Measurements from ENCODE around the gene RNF222. TPM values are rescaled to one million over a fixed set of nuclear protein-coding genes. Genes with fewer than 3 reads are reported as not detected.

The RNF222 gene
- total and polyA plus RNA-seq, 8 donors = 0.08 to 0.15 (median 0.13) TPM; not detected in 3

DNA sequence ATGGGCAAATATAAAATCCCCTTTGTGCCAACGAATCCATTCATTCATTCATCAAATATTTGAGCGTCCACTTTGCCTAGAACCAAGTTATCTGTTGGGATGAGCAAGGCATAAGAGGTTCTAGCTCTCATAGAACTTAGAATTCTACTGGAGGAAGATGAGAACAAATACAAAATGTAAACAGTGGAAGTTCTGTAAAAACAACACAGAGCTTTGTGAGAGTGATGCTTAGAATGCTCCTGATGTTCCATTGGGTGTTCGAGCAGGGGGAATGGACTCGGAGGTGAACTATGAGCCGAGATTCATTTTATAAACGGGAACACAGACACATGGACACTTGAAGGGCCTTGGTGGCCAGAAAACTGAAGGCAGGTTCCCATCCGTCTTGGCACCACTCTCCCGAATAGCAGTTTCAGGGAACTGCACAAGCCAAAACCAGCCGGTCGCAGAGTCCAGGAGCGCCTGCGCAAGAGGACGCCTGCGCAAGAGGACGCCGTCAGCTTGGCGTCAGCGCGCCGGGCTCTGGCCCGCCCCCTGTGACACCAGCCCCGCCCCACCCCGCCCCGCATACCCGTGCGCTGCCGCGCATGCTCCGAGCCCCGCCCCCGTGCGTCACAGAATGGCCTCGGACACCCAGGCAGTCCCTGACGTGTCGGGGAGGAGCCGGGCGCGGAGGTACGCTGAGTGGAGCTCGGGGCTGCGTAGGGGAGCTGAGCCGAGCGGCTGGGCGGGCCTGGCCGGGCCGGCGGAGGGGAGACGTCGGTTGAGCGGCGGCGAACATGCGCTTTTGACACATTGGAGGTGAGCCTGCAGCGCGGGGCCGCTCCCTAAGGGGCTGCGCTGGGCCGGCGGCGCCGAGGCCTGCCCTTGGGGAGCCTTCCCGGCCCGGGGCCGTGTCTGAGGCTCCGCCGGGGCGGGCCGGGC, 37.9 kb upstream of the RNF222 start, which contains the start of gene NDEL1:
TSS of gene NDEL1 (plus strand) at position 640 of the 924 bp plus-strand sequence. CDS start 8,388 bp downstream, outside the sequence.
- Histone ChIP-seq H3K27ac (peak within 1 kb of the TSS; percentile 98 to 100), H3K36me3 (peaks cover 0 to 23% of the 10 kb centered on the region in 2 donors), H3K27me3 (no peaks in the 10 kb centered on the region), H3K9me3 (no peaks in the 10 kb centered on the region), H3K4me3 (peak within 1 kb of the TSS; percentile 75 to 96), H3K4me1 (peaks cover 5 to 28% of the 10 kb centered on the region in 2 donors)
- intact Hi-C loops (cut with DNase I) = no loop called here
- DNase-seq (peak; percentile 97 to 100 (median 100)), ATAC-seq (peak; percentile 96)
- TF ChIP-seq, protein P1, sequence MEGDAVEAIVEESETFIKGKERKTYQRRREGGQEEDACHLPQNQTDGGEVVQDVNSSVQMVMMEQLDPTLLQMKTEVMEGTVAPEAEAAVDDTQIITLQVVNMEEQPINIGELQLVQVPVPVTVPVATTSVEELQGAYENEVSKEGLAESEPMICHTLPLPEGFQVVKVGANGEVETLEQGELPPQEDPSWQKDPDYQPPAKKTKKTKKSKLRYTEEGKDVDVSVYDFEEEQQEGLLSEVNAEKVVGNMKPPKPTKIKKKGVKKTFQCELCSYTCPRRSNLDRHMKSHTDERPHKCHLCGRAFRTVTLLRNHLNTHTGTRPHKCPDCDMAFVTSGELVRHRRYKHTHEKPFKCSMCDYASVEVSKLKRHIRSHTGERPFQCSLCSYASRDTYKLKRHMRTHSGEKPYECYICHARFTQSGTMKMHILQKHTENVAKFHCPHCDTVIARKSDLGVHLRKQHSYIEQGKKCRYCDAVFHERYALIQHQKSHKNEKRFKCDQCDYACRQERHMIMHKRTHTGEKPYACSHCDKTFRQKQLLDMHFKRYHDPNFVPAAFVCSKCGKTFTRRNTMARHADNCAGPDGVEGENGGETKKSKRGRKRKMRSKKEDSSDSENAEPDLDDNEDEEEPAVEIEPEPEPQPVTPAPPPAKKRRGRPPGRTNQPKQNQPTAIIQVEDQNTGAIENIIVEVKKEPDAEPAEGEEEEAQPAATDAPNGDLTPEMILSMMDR (IDR thresholded peaks at IDR 0.05) = no peak

DNA sequence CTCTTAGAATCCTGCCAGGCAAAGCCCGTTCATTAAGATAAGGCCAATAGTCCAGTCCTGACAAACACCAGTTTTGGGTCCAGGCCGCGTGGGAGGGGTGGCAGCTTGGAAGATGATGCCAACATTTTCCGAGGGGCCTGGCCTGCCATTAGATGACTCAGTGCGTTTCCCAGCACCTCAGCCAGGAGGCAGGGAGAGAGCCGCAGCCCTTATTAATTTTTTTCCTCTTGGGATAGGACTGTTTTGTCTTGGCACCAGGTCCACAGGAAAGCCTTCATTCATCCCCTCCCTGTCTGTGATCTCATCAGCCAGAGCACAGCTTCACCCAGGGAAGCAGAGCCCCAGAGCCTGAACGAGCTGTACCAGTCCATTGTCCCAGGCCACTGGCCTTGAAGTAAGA, 33.3 kb upstream of the RNF222 start:
- Histone ChIP-seq H3K4me1 (no peaks in the 10 kb centered on the region), H3K27ac (peak overlapping the region; percentile 13 to 55), H3K36me3 (no peaks in the 10 kb centered on the region), H3K9me3 (no peaks in the 10 kb centered on the region), H3K4me3 (no peak overlapping the region), H3K27me3 (no peaks in the 10 kb centered on the region)
- no peak for ATAC-seq
- intact Hi-C loops (cut with DNase I) = no loop called here
- TF ChIP-seq, protein P1 (IDR thresholded peaks at IDR 0.05) = no peak
- no peak for DNase-seq

DNA sequence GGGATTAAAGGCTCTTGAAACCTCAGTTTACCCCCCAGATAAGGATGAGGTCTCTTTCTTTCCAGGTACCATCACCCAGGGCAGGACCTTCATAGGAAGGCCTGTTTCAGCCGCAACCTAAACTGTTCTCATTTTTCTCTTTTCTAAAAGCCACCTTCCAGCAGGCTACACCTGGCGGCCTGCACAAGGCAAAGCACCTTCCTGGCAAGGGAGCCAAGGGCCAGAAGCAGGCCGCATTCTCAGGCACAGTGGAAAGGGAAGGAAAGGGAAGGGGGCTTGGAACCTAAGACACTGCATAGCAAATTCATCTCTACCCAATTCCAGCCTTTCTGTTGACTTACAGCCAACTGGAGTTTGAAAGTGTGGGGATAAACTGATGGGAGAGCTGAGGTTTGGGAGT, 29.2 kb upstream of the RNF222 start:
- Histone ChIP-seq H3K27ac (no peak overlapping the region), H3K4me3 (no peak overlapping the region), H3K9me3 (no peaks in the 10 kb centered on the region), H3K27me3 (no peaks in the 10 kb centered on the region), H3K36me3 (no peaks in the 10 kb centered on the region), H3K4me1 (peaks cover 0 to under 1% of the 10 kb centered on the region in 2 donors)
- TF ChIP-seq, protein P1 (IDR thresholded peaks at IDR 0.05) = no peak
- ATAC-seq (no peak), DNase-seq (no peak)
- intact Hi-C loops (cut with DNase I) = no loop called here

DNA sequence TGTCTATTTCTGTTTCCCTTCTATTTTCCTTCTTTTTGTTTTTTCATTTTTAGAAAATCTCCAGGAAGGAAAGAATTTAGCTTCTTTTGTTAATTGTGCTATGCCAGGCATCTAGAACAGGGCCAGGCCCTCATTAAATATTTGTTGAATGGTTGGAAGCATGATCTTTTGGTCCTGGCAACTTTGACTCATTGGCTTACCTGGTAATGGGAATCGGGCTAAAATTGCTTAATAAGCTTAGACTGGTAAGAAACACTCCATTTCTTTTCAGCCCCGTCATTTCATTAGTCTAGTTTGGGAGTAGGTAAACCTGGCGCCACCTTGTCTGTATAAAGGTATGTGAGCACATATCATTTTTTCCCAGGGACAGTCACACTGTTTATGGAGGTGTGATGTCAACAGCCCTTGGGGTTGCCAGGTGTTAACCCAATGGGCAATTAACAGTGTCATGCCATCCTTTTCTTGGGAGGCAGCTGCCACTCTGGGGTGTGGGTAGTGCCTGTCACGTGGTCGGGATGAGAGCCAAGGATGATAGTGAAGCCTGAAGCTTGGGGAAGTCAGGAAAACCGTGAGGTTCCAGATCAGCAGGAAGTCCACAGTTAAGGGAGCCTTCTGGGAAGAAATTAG, 28.6 kb upstream of the RNF222 start:
- ATAC-seq = no peak
- Histone ChIP-seq H3K4me1 (peaks cover 0 to 6% of the 10 kb centered on the region in 2 donors), H3K9me3 (no peaks in the 10 kb centered on the region), H3K36me3 (no peaks in the 10 kb centered on the region), H3K4me3 (no peak overlapping the region), H3K27me3 (no peaks in the 10 kb centered on the region), H3K27ac (no peak overlapping the region)
- intact Hi-C loops (cut with DNase I) = no loop called here
- TF ChIP-seq, protein P1 (IDR thresholded peaks at IDR 0.05) = no peak
- DNase-seq = no peak

DNA sequence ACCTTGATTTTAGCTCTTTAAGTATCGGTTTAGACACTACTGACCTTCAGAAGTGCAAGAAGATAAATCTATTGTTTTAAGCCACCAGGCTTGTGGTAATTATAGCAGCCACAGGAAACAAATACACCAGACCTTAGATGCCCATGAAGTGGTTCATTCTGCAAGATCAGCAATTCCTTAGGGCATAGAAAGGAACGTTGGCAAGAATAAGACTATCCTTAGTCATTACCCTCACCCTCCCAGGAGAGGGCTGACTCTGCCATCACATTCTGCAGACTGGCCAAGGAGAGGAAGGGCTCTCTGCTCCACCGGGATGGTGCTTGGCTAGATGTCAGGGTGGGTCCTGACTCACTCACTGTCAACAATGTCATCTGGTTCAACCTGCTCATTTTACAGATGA, 23.9 kb upstream of the RNF222 start:
- no peak for ATAC-seq
- Histone ChIP-seq H3K9me3 (no peaks in the 10 kb centered on the region), H3K27me3 (no peaks in the 10 kb centered on the region), H3K36me3 (no peaks in the 10 kb centered on the region), H3K4me1 (peaks cover 6 to 49% of the 10 kb centered on the region in 2 donors), H3K27ac (peak overlapping the region in 1 of 2 donors; percentile 86), H3K4me3 (no peak overlapping the region)
- no peak for DNase-seq
- TF ChIP-seq, protein P1 (IDR thresholded peaks at IDR 0.05) = no peak
- intact Hi-C loops (cut with DNase I) = no loop called here
